HepG2 (cell line): ENCODE measurements around the gene TADA2A. TPM values are rescaled to one million over a fixed set of nuclear protein-coding genes. Genes with fewer than 3 reads are reported as not detected.

Experiments used
- EED ChIP-seq: sonication (generic); formaldehyde crosslinking; IDR thresholded peaks from 2 replicates; pipeline ENCODE4 v1.5.0; 2020; ENCODE audit warnings: mild to moderate bottlenecking, missing genetic modification reagents
- FOSL2 ChIP-seq: sonication (generic); formaldehyde crosslinking; IDR thresholded peaks from 2 replicates; pipeline ENCODE4 v1.4.0; 2020; ENCODE audit warnings: missing genetic modification reagents
- FOXA1 ChIP-seq, 2 experiments: fragments of 450-650 bp in 1 of 2; sonication (generic) in 1 of 2; formaldehyde crosslinking in 1 of 2; IDR thresholded peaks; 2 replicates each; pipeline versions ENCODE4 v1.4.0 to v1.6.1; 2016 to 2020; ENCODE audit warnings: missing genetic modification reagents in 1 of 2
- FOXM1 ChIP-seq: sonication (generic); formaldehyde crosslinking; IDR thresholded peaks from 2 replicates; pipeline ENCODE4 v1.5.0; 2020; ENCODE audit warnings: missing genetic modification reagents
- FOXP1 ChIP-seq, 2 experiments: fragments of 450-650 bp in 1 of 2; IDR thresholded peaks; 2 replicates each; pipeline ENCODE4 v1.6.1; 2017 to 2018; ENCODE audit warnings: antibody characterized with exemption in 1 of 2
- GLI4 ChIP-seq: sonication (generic); formaldehyde crosslinking; IDR thresholded peaks from 2 replicates; pipeline ENCODE4 v1.5.1; 2020; ENCODE audit warnings: missing genetic modification reagents, mild to moderate bottlenecking, moderate library complexity, borderline replicate concordance
- JUND ChIP-seq: sonication (generic); formaldehyde crosslinking; IDR thresholded peaks from 2 replicates; pipeline ENCODE4 v1.8.0; 2022; ENCODE audit warnings: mild to moderate bottlenecking, missing genetic modification reagents
- KAT2B ChIP-seq: fragments of 150-350 bp; IDR thresholded peaks from 2 replicates; pipeline ENCODE4 v1.6.1; 2014; ENCODE audit warnings: low read depth, low read length, borderline replicate concordance
- MXI1 ChIP-seq: IDR thresholded peaks from 3 replicates; pipeline ENCODE4 v1.6.1; 2012; ENCODE audit warnings: low read depth, low read length, inconsistent platforms, borderline replicate concordance
- POLR2A ChIP-seq, 2 experiments: IDR thresholded peaks; 2 replicates each; pipeline ENCODE4 v1.6.1; 2011; ENCODE audit warnings: low read depth in 2 of 2, low read length in 2 of 2, mild to moderate bottlenecking in 1 of 2, moderate library complexity in 1 of 2; ENCODE audit not compliant: insufficient read depth in 1 of 2
- SALL2 ChIP-seq: sonication (generic); formaldehyde crosslinking; IDR thresholded peaks from 2 replicates; pipeline ENCODE4 v1.8.1; 2023; ENCODE audit warnings: mild to moderate bottlenecking, missing genetic modification reagents, inconsistent platforms
- SMYD3 ChIP-seq: sonication (generic); formaldehyde crosslinking; IDR thresholded peaks from 2 replicates; pipeline ENCODE4 v1.8.1; 2023; ENCODE audit warnings: mild to moderate bottlenecking, missing genetic modification reagents
- SNAPC5 ChIP-seq: sonication (generic); formaldehyde crosslinking; IDR thresholded peaks from 2 replicates; pipeline ENCODE4 v1.8.1; 2023; ENCODE audit warnings: mild to moderate bottlenecking, missing genetic modification reagents, borderline replicate concordance
- ZNF225 ChIP-seq: sonication (generic); formaldehyde crosslinking; IDR thresholded peaks from 2 replicates; pipeline ENCODE4 v1.4.0; 2020; ENCODE audit warnings: mild to moderate bottlenecking, missing genetic modification reagents
- ZNF296 ChIP-seq: sonication (generic); formaldehyde crosslinking; conservative IDR thresholded peaks from 2 replicates; pipeline ENCODE4 v1.5.0; 2020; ENCODE audit warnings: mild to moderate bottlenecking, missing genetic modification reagents
- ZSCAN31 ChIP-seq: sonication (generic); formaldehyde crosslinking; IDR thresholded peaks from 2 replicates; pipeline ENCODE4 v1.5.0; 2020; ENCODE audit warnings: low read depth, mild to moderate bottlenecking, missing genetic modification reagents
- polyA plus RNA-seq, 8 experiments: library from polyadenylated mRNA; depleted of rRNA in 3 of 8; stranded (reverse) in 7 of 8; unstranded in 1 of 8; fragments of >200 nt; fragmentation: Illumina TruSeq in 4 of 8; extraction: Trizol in 4 of 8; gene quantifications; 2 replicates each; pipeline versions ENCODE4 v1.2.1 to v1.2.3, GENCODE V29; 2011 to 2016; ENCODE audit warnings: low read depth in 4 of 8, missing spikeins in 1 of 8, mixed read lengths in 1 of 8; ENCODE audit not compliant: insufficient read depth in 1 of 8
- total RNA-seq, 5 experiments: library from RNA; depleted of rRNA; stranded (reverse); fragments of >200 nt; fragmentation: Illumina TruSeq; extraction: Trizol; gene quantifications; 2 replicates each; pipeline ENCODE4 v1.2.3, GENCODE V29; 2016; ENCODE audit warnings: low read depth in 1 of 5
- TF ChIP-seq, protein P1 (sequence below): IDR thresholded peaks from 2 replicates; pipeline ENCODE4 v1.6.1; 2012; ENCODE audit warnings: low read depth, low read length, improper control_type of control experiment
- TF ChIP-seq, protein P2 (sequence below): sonication (generic); formaldehyde crosslinking; IDR thresholded peaks from 2 replicates; pipeline ENCODE4 v1.4.0; 2020; ENCODE audit warnings: missing genetic modification reagents, borderline replicate concordance
- TF ChIP-seq, protein P3 (sequence below): sonication (generic); formaldehyde crosslinking; IDR thresholded peaks from 2 replicates; pipeline ENCODE4 v1.5.1; 2020; ENCODE audit warnings: mild to moderate bottlenecking, missing genetic modification reagents, moderate library complexity
- TF ChIP-seq, protein P4 (sequence below): sonication (generic); formaldehyde crosslinking; IDR thresholded peaks from 2 replicates; pipeline ENCODE4 v1.8.0; 2022; ENCODE audit warnings: mild to moderate bottlenecking, missing genetic modification reagents, moderate library complexity

Gene TADA2A
- total and polyA plus RNA-seq, 2 of the 13 experiments (the other 11 are each of a cell fraction or from before 2014, with no cell fraction given) = 8.0 to 14.0 TPM

- TF ChIP-seq, protein P1, sequence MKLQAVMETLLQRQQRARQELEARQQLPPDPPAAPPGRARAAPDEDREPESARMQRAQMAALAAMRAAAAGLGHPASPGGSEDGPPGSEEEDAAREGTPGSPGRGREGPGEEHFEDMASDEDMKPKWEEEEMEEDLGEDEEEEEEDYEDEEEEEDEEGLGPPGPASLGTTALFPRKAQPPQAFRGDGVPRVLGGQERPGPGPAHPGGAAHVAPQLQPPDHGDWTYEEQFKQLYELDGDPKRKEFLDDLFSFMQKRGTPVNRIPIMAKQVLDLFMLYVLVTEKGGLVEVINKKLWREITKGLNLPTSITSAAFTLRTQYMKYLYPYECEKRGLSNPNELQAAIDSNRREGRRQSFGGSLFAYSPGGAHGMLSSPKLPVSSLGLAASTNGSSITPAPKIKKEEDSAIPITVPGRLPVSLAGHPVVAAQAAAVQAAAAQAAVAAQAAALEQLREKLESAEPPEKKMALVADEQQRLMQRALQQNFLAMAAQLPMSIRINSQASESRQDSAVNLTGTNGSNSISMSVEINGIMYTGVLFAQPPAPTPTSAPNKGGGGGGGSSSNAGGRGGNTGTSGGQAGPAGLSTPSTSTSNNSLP = no peak
- TF ChIP-seq SNAPC5 (CRISPR knock-in tag) (no peak), FOXM1 (CRISPR knock-in tag) (no peak), SMYD3 (no peak), KAT2B (no peak), JUND (CRISPR knock-in tag) (no peak), POLR2A (IDR thresholded peaks at IDR 0.05; ENCODE audit: insufficient read depth in 1 of 2, low read depth in 2 of 2, low read length in 2 of 2) (peak in 1 of 2 experiments; percentile 48; a peak in 1 of 4 replicates), ZNF296 (CRISPR knock-in tag) (0 out of 2 replicates have a peak, but pooled peaks have one; percentile 41), EED (CRISPR knock-in tag) (no peak), FOXP1 (IDR thresholded peaks at IDR 0.05) (no peak), FOXP1 (CRISPR knock-in tag; IDR thresholded peaks at IDR 0.05) (no peak), FOXA1 (IDR thresholded peaks at IDR 0.05) (no peak), FOXA1 (CRISPR knock-in tag; IDR thresholded peaks at IDR 0.05) (no peak), ZNF225 (CRISPR knock-in tag) (no peak), ZSCAN31 (CRISPR knock-in tag) (no peak), MXI1 (peak; percentile 70; the same call in 1 of the 3 replicates), FOSL2 (CRISPR knock-in tag) (peak; percentile 90), SALL2 (CRISPR knock-in tag) (no peak), GLI4 (CRISPR knock-in tag) (no peak)
- TF ChIP-seq, protein P2, sequence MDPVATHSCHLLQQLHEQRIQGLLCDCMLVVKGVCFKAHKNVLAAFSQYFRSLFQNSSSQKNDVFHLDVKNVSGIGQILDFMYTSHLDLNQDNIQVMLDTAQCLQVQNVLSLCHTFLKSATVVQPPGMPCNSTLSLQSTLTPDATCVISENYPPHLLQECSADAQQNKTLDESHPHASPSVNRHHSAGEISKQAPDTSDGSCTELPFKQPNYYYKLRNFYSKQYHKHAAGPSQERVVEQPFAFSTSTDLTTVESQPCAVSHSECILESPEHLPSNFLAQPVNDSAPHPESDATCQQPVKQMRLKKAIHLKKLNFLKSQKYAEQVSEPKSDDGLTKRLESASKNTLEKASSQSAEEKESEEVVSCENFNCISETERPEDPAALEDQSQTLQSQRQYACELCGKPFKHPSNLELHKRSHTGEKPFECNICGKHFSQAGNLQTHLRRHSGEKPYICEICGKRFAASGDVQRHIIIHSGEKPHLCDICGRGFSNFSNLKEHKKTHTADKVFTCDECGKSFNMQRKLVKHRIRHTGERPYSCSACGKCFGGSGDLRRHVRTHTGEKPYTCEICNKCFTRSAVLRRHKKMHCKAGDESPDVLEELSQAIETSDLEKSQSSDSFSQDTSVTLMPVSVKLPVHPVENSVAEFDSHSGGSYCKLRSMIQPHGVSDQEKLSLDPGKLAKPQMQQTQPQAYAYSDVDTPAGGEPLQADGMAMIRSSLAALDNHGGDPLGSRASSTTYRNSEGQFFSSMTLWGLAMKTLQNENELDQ (CRISPR knock-in tag) = no peak
- TF ChIP-seq, protein P3, sequence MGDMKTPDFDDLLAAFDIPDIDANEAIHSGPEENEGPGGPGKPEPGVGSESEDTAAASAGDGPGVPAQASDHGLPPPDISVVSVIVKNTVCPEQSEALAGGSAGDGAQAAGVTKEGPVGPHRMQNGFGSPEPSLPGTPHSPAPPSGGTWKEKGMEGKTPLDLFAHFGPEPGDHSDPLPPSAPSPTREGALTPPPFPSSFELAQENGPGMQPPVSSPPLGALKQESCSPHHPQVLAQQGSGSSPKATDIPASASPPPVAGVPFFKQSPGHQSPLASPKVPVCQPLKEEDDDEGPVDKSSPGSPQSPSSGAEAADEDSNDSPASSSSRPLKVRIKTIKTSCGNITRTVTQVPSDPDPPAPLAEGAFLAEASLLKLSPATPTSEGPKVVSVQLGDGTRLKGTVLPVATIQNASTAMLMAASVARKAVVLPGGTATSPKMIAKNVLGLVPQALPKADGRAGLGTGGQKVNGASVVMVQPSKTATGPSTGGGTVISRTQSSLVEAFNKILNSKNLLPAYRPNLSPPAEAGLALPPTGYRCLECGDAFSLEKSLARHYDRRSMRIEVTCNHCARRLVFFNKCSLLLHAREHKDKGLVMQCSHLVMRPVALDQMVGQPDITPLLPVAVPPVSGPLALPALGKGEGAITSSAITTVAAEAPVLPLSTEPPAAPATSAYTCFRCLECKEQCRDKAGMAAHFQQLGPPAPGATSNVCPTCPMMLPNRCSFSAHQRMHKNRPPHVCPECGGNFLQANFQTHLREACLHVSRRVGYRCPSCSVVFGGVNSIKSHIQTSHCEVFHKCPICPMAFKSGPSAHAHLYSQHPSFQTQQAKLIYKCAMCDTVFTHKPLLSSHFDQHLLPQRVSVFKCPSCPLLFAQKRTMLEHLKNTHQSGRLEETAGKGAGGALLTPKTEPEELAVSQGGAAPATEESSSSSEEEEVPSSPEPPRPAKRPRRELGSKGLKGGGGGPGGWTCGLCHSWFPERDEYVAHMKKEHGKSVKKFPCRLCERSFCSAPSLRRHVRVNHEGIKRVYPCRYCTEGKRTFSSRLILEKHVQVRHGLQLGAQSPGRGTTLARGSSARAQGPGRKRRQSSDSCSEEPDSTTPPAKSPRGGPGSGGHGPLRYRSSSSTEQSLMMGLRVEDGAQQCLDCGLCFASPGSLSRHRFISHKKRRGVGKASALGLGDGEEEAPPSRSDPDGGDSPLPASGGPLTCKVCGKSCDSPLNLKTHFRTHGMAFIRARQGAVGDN (CRISPR knock-in tag) = peak; percentile 79
- TF ChIP-seq, protein P4, sequence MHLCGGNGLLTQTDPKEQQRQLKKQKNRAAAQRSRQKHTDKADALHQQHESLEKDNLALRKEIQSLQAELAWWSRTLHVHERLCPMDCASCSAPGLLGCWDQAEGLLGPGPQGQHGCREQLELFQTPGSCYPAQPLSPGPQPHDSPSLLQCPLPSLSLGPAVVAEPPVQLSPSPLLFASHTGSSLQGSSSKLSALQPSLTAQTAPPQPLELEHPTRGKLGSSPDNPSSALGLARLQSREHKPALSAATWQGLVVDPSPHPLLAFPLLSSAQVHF (CRISPR knock-in tag) = no peak
These were observed 84.2 kb downstream of the TADA2A start (continued) for GRCh38 chr17:37490638-37491614.
